ENCODE measurements around the gene CHRDL2. TPM values are rescaled to one million over a fixed set of nuclear protein-coding genes. Genes with fewer than 3 reads are reported as not detected.

The CHRDL2 gene
- total and polyA plus RNA-seq, 2 of the 4 experiments (the other 2 are of a cell fraction), result 0.80 TPM; not detected in 1

- Histone ChIP-seq H2BK120ac (ENCODE audit: low read depth, low read length) (no peak overlapping the region), H4K91ac (ENCODE audit: insufficient read depth, low read depth, low read length) (no peak overlapping the region), H2BK20ac (ENCODE audit: low read depth, low read length) (no peak overlapping the region), H4K8ac (ENCODE audit: low read depth in 2 of 2, low read length in 2 of 2) (no peak overlapping the region), H3K23ac (ENCODE audit: low read depth, low read length) (no peak overlapping the region), H3K9me3 (ENCODE audit: control insufficient read depth, insufficient read depth, low read length) (no peaks in the 10 kb centered on the region), H4K5ac (ENCODE audit: low read depth, low read length) (no peak overlapping the region), H3K27me3 (ENCODE audit: control insufficient read depth, insufficient read depth, low read length) (no peaks in the 10 kb centered on the region), H3K79me1 (ENCODE audit: low read depth in 1 of 2, low read length in 2 of 2) (peaks cover 4 to 24% of the 10 kb centered on the region in 2 experiments; a peak in 2 of 4 replicates), H3K4ac (ENCODE audit: low read depth, low read length) (no peak overlapping the region), H3K4me1 (ENCODE audit: control insufficient read depth, insufficient read depth, low read length) (peaks cover 13% of the 10 kb centered on the region), H3K56ac (ENCODE audit: extremely low read depth, insufficient read depth, low read length) (no peak overlapping the region), H3K4me3 (ENCODE audit: insufficient read depth, low read depth, low read length) (no peak overlapping the region), H2AK9ac (replicated peaks; ENCODE audit: low read depth, low read length, poor library complexity) (no peak overlapping the region), H4K20me1 (ENCODE audit: insufficient read depth, low read length) (peaks cover 4% of the 10 kb centered on the region; the same call in 1 of the 2 replicates), H3K14ac (replicated peaks; ENCODE audit: low read depth, low read length) (no peak overlapping the region), H2BK5ac (ENCODE audit: low read depth, low read length, poor library complexity, severe bottlenecking) (no peak overlapping the region), H2AK5ac (ENCODE audit: low read depth, low read length) (no peak overlapping the region), H3K18ac (ENCODE audit: low read depth, low read length) (no peak overlapping the region), H3K36me3 (ENCODE audit: control insufficient read depth, insufficient read depth, low read length) (no peaks in the 10 kb centered on the region), H3K9me1 (ENCODE audit: insufficient read depth, low read length) (peaks cover 10% of the 10 kb centered on the region), H2BK15ac (ENCODE audit: low read depth, low read length) (no peak overlapping the region), H2AFZ (replicated peaks; ENCODE audit: low read length, poor library complexity) (no peak overlapping the region), H3K27ac (ENCODE audit: insufficient read depth, low read length) (no peak overlapping the region), H3K9ac (ENCODE audit: low read depth, low read length) (no peak overlapping the region), H3K4me2 (ENCODE audit: low read depth, low read length) (no peak overlapping the region)
- intact Hi-C loops (cut with micrococcal nuclease), result no loop called here
- DNase-seq, result no peak
- POLR2A ChIA-PET (ENCODE audit: unreplicated experiment), result no interaction called here
- dilution Hi-C loops (cut with HindIII; ENCODE audit: low sequenced_read_pairs, unreplicated experiment), result loop anchor here (25.0 kb wide), 1 partner anchor 135 kb away; no protein-coding TSS in a partner anchor
- TF ChIP-seq NFE2L2 (IDR thresholded peaks at IDR 0.05; ENCODE audit: low read depth, low read length), result no peak
- TF ChIP-seq MAZ (IDR thresholded peaks at IDR 0.05; ENCODE audit: borderline replicate concordance, low read depth, low read length), result no peak
- no peak for TF ChIP-seq MXI1 (IDR thresholded peaks at IDR 0.05; ENCODE audit: borderline replicate concordance, low read depth, low read length)
- TF ChIP-seq RFX5 (IDR thresholded peaks at IDR 0.05; ENCODE audit: low read depth, low read length), result no peak
- TF ChIP-seq MAFK (IDR thresholded peaks at IDR 0.05; ENCODE audit: low read depth, low read length), result no peak
- TF ChIP-seq CTCF (conservative IDR thresholded peaks at IDR 0.05; ENCODE audit: low read depth, low read length), result no peak
- TF ChIP-seq POLR2A (IDR thresholded peaks at IDR 0.05; ENCODE audit: low read depth, low read length), result no peak
- TF ChIP-seq RCOR1 (IDR thresholded peaks at IDR 0.05; ENCODE audit: insufficient replicate concordance, low read length), result no peak
- TF ChIP-seq RAD21 (IDR thresholded peaks at IDR 0.05; ENCODE audit: low read length), result no peak
- no peak for TF ChIP-seq CHD1 (IDR thresholded peaks at IDR 0.05; ENCODE audit: low read depth, low read length)
- TF ChIP-seq USF2 (IDR thresholded peaks at IDR 0.05; ENCODE audit: low read depth, low read length), result no peak
- TF ChIP-seq ELK1 (IDR thresholded peaks at IDR 0.05; ENCODE audit: borderline replicate concordance, low read depth, low read length), result no peak
- no peak for TF ChIP-seq BHLHE40 (IDR thresholded peaks at IDR 0.05; ENCODE audit: low read depth, low read length)
- ATAC-seq (ENCODE audit: low read depth), result no peak
- CTCF ChIA-PET, result no interaction called here
- in situ Hi-C loops (cut with MboI; ENCODE audit: low sequenced_read_pairs), result no loop called here
- no TSS peak for BruUV-seq (replicated peaks)
- no CpG with 5 or more reads among the region's 3 CpGs for WGBS, 2 experiments (ENCODE audit: extremely low coverage in 2 of 2, insufficient read length in 1 of 2)
Measured at GRCh38 chr11:74746868-74747267, 15.6 kb upstream of the CHRDL2 start.
